Cardiac ventricle fibroblast (primary cell): ENCODE measurements around the gene EIF2S1. TPM values are rescaled to one million over a fixed set of nuclear protein-coding genes. Genes with fewer than 3 reads are reported as not detected.

ENCODE experiments used
- total RNA-seq: library from RNA; depleted of rRNA; stranded (reverse); fragments of >200 nt; gene quantifications from 2 replicates; pipeline ENCODE4 v1.2.3, GENCODE V29; 2015

EIF2S1 gene
- total RNA-seq = 60.4 and 75.2 TPM in 2 replicates

DNA sequence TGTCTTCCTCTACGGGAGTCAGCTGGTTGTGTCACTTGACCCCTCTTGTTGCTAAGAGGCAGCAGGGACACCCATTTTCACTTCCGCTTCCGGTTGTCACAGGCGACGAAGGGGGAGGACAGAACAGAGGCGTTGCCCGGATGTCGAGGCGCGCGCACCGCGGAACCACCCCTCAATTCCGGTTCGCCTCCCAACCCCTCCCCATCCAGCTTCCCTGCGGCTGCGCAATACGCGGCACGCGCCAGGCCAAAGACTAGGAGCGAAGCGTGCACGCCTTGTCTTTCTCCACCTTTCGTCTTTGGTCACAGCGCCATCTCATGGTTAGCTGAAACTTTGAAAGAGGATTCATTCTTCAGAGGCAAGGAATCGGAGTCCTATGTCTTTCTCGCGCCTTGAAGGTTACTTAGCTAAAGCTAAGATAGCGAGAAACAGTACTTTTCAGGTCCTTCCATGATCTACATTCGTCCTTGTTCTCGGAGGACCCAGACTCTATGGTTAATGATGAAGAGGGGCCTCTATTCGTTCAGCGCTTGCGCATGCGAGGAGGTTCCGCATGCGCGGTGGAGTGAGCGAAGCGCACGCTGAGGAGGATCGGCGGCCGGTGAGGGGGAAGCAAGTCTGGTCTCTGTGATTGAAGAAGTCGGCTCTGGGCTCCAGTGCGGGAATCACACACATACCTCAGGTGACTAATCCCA lies at the start of gene EIF2S1, which contains the start of gene ATP6V1D:
TSS of gene EIF2S1 (plus strand) at position 554 of the 695 bp plus-strand sequence. CDS start 4,440 bp downstream, outside the sequence.
TSS of gene ATP6V1D (minus strand) at position 30 of the 695 bp plus-strand sequence. CDS start 106 bp downstream, outside the sequence.

GRCh38 chr14:67411820-67412421 lies 51.8 kb downstream of the EIF2S1 start, which contains the start of gene PLEK2:
Gene PLEK2 (minus strand): TSS chr14:67412165. CDS start chr14:67412059, 106 bp downstream.

Other genes with a start within 250 kb of the EIF2S1 start
- gene GARIN2, start 170.9 kb upstream of the EIF2S1 start, total RNA-seq = not detected in 2 replicates
- 11.6 and 12.4 TPM in 2 replicates for gene PALS1, start 118.9 kb upstream of the EIF2S1 start, total RNA-seq
- 29.1 and 34.3 TPM in 2 replicates for gene ATP6V1D, start 524 bp upstream of the EIF2S1 start, total RNA-seq
- gene PLEK2, start 51.8 kb downstream of the EIF2S1 start, total RNA-seq = 0.94 TPM in 1 of 2 replicates, not detected in the other
- 0.69 and 1.9 TPM in 2 replicates for gene TMEM229B, start 128.4 kb downstream of the EIF2S1 start, total RNA-seq
- gene PLEKHH1, start 173.0 kb downstream of the EIF2S1 start, total RNA-seq = 0.12 and 0.78 TPM in 2 replicates
- 12.1 and 20.3 TPM in 2 replicates for gene PIGH, start 239.9 kb downstream of the EIF2S1 start, total RNA-seq